CD4-positive, alpha-beta T cell treated with Interleukin-10 for 1 hour (primary cell): Measurements from ENCODE around the gene SPTBN5.

ENCODE experiments used
- DNase-seq: peaks from one replicate; pipeline ENCODE4 v3.0.0-alpha.2; 2020

The SPTBN5 gene

DNA sequence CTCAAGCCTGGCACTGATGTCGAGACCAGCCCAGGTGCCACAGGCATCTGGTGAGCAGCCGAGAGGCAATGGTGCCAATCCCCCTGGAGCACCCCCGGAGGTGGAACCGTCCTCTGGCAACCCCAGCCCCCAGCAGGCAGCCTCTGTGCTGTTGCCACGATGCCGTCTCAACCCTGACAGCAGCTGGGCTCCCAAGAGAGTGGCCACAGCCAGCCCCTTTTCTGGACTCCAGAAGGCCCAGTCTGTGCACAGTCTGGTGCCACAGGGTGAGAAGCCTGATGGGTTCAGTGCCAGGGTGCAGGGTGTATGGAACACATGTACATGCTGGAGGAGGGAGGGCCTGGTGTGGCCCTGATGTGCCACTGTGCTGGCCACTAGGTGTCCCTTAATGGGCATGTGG lies 70.9 kb downstream of the SPTBN5 start:
- DNase-seq, result no peak

DNA sequence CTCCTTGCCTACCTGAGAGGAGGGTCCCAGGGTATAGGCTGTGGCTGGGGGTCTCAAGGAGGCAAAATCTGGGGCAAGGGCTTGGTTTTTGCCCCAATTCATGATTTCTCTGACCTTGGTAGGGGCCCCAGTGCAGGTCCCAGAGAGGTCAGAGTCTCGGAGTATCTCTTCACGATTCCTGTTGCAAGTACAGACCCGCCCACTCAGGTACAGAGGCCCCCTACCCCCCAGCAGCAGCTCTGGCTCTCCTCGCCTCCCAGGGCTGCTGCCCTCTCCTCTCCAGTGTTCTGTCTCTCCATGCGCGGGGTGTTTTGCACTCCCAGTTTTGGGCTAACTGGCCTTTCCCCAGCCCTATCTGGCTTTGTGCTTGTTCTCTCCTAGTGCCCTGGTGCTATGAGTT lies 71.4 kb downstream of the SPTBN5 start:
- no peak for DNase-seq

DNA sequence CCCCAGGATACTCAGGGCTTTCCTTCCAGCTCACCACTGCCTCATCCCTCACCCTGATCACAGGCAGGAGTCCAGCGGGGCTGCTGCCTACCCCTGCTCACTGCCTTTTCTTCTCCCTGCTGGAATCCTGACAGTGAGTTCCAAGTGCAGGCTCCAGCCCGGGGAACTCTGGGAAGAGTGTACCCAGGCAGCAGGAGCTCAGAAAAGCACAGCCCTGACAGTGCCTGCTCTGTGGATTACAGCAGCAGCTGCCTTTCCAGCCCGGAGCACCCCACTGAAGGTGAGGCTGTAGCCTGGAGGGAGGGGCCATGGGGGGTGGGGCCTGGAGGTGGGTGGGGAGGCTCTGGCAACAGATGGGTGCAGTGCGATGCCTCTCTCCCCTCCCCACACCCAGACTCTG lies 72.0 kb downstream of the SPTBN5 start:
- no peak for DNase-seq

DNA sequence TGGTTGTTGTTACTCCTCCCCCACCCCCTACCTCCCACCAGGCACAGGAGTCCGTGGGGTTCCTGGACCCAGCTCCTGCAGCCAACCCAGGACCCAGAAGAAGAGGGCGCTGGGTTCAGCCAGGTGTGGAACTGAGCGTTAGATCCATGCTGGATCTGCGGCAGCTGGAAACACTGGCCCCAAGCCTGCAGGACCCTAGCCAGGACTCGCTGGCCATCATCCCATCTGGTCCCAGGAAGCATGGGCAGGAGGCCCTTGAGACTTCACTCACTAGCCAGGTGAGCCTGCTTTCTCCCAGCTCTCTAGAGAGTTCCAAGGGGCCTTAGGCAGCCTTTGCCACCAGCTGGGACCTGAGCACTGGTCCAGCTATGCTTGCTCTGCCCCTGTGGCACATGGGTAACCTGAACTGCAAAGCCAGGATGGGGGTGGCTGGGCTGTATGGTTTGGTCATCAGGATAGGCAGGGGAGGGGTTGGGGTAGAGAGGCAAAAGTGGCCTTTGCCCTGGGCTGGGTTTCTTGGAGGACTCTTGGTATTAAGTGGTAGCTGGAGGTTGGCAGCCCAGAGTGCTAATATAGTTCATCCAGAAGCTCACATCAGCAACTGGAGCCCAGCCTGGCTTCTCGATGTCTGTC lies 72.9 kb downstream of the SPTBN5 start:
- no peak for DNase-seq

DNA sequence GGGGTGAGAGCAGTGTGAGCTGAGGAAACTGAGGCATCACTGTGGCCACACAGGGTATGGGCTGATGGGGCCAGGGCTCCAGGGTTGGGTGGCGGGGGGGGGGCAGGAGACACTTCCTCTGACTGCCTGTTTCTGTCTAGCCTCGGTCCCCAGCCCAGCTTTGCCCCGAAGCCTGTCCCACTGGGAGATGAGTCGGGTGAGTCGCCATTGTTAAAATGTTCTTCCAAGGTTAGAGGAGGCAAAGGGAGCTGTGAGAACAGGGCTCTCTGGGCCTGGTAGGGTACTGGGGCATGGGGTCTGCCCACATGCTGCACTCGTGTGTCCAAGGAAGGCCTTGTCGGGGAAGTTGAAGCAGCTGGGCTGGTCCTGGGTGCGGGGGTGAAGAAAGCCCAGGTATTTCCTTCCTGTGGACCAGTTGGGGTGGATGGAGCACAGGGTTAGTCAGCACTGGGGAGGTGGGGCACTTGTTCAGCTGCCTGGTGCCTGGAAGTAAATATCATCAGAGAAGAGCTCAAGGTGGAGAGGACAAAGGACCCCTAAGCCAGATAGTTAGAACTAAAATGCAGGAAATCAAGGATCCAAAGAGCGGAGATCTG lies 74.3 kb downstream of the SPTBN5 start:
- DNase-seq, result no peak

DNA sequence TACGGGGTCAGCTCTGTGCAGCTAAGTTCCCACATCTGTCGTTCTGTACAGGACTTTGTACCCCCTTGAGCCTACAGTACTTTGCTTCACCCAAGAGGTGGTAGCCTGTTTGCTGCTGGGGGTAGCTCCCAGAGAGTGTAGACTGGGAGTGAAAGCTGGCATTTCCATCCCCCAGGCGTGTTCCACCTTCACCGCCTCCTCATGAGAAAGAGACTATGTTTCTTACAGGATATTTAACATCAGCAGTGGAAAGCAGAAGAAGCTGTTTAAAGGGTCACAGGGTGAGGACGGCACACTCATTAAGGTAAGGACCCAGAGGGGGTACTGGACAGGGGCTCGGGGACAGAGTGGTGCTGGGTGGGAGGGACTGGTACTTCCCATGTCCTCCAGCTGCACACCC lies 76.1 kb downstream of the SPTBN5 start:
- DNase-seq, result no peak

DNA sequence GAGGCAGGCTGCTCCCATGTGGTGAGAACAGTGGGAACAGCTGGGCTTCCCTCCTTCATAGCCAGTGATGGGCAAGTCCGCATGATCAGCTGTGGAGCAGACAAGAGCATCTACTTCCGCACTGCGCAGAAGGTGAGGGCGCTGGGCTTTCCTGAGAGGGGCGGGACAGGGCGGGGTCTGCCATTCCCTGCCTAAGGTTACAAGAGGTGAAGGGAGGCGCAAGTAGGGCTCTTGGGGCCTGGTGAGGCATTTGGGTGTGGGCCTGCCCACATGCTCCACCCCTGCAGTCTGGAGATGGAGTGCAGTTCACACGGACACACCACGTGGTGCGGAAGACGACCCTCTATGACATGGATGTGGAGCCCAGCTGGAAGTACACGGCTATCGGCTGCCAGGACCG lies 76.5 kb downstream of the SPTBN5 start:
- DNase-seq, result no peak

DNA sequence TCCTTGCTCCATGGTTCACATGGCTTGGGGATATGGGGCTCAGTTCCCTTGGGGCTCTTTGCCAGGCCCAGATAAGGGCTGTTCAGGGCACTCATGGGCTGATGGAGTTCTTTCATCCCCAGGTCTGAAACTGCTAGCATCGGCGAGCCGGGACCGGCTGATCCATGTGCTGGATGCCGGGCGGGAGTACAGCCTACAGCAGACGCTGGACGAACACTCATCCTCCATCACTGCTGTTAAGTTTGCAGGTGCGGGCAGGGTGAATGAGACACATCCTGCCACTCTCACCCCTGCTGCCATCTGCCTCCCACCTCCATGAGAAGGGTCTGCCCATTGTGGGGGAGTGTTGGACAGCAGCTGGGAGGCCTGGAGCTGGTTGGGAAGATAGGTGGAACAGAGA lies 77.1 kb downstream of the SPTBN5 start:
- no peak for DNase-seq

DNA sequence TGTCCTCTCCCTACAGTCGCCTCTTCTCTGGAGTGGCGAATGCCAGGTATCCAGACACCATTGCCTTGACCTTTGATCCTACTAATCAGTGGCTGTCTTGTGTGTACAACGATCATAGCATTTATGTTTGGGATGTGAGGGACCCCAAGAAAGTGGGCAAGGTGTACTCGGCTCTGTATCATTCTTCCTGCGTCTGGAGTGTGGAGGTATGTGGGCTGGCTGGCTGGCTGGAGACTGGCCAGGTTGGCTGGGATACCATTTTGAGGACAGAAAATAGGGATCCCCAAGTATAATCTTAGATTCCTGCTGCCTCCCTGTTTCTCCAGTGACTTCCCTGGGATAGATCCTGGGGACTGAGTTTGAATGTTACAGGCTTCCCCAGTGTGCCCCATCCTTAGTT lies 79.3 kb downstream of the SPTBN5 start:
- no peak for DNase-seq

DNA sequence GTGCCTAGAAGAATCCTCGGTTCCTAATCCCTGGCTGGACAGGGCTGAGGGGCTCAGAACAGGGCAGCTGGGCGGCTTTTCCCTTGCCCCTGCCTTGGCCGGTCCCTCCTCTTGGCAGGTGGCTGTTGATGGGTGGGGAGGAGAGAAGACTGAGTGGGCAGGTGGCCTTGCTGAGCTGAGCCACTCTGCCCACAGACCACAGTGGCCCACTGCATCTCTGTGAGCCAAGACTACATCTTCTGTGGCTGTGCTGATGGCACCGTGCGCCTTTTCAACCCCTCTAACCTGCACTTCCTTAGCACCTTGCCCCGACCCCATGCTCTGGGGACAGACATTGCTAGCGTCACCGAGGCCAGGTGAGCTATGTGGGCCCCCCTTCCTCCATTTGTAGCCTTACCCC lies 80.4 kb downstream of the SPTBN5 start:
- no peak for DNase-seq

DNA sequence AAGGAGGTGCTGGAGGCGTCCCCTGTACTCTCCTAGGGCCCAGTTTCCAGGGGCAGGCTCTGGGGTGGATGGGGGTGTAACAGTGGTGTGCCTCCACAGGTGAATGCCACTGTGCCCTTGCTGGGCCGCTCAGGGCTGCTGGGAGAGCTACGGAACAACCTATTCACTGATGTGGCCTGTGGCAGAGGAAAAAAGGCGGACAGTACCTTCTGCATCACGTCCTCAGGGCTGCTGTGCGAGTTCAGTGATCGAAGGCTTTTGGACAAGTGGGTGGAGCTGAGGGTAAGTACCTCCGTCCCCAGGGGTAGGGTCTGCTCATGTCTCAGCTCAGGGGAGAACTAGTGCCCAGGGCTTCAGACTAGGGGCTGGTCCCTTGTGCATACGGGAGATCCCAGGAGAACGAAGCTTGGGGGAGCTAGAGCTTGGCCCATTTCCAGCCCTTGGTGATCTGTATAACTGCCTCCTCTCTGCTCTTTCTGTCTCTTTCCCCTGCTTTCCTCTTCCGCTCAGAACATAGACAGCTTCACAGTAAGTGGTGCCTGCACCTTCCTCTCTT lies 81.0 kb downstream of the SPTBN5 start:
- no peak for DNase-seq

DNA sequence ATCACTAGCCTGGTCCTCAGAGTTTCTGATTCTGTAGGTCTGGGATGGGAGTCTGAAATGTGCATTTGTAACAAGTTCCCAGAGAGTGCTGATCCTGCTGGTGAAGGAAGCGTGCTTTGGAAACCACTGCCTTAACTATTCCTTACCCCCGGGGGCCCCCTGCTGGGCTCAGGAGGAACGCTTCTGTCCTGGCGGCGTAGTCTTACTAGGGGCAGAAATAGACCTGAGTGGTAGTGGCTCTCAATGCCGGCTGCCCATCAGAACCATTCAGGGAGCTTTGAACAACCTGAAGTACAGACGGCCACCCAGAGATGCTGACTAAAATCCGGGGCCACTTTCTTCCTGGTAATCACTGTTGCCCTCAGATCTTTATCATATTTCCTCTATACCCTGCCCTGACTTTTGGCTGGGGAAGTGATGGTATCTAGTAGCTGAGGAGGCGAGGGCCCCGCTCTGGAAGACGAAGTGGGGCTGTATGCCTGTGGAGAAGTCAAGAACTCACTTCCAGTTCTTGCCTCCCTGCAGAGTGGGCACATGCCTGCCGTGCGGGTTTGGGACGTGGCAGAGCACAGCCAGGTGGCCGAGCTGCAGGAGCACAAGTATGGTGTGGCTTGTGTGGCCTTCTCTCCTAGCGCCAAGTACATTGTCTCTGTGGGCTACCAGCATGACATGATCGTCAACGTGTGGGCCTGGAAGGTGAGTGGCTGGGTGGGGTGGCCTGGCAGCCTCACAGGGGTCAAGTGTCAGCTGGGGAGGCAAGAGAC lies 82.2 kb downstream of the SPTBN5 start:
- peak; percentile 79 for DNase-seq

DNA sequence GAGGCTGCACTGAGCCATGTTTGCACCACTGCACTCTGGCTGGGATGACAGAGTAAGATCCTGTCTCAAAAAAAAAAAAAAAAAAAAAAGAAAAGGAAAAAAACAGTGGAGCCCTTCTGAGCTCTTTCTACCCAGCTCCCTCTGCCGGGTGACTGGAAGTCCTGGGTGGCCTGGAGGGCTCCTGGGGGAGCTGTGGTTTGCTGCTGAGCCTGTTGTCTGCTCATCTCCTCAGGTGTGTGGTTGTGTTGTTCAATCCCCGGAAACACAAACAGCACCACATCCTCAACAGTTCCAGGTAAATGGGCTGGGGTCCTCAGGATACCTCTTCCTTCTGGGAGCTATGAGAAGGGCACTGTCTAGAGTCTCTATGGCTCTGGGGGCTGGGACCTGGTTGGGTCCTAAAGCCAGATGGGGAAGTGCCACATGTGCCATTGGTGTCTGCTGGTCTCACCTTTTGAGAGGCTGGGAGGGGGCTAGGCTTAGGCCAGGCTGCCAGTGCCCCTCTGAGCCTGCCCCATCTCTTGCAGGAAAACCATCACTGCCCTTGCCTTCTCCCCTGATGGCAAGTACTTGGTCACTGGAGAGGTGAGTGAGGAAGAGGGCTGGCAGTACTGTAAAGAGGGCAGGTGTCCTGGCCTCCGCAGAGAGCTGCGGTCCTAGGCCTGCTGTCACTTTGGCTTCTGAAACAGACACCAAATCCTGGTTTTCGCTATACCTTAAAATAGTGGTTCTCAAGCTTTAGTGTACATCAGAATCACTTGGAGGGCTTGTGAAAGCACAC lies 83.0 kb downstream of the SPTBN5 start:
- DNase-seq, result no peak

DNA sequence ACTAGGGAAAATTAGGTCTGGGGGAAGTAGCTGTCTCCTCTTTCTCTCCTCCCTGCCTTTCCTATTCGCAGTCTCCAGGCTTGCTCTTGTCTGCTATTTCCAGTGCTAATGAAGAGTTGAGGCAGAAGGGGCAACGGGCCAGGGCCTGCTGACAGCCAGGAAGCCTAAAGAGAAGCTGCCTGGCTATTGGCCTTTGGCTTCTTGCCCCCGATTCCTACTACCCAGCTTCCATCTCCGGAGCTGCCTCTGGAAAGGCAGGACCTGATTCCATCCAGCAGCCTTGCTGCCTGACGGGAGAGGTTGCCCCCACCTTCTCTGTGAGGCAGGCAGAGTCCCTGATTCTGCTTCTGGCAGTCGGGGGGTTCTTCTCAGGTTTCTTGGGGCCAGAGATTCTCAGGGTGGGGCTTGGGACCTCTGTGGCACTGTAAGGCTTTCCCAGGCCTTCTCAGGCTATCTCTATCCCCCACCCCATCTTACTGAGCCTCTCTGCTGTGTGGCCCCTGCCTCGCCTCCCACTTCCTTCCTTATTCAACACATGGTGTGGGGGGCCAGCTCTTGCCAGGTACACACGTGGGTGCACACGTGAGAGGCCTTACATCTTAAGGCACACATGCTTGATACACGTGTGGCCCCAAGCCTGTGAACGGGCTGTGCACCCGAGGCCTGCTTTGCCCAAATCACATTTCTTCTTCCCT lies 84.2 kb downstream of the SPTBN5 start:
- DNase-seq, result no peak

DNA sequence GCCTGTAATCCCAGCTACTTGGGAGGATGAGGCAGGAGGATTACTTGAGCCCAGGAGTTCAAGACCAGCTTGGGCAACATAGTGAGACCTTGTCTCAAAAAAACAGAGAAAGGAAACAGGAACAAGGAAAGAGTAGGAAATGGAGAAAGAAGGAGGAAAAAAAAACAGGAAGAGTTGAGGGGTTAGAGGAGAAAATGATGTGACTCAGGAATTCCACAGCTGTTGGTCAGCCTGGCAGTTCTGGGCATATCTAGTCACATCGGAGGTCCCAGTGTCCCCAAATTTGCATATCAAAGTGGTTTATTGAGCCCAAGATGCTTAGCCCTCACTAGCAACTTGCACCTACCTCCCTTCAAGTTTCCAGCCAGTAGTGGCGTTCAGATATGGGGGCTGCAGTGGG lies 84.7 kb downstream of the SPTBN5 start:
- DNase-seq, result no peak

DNA sequence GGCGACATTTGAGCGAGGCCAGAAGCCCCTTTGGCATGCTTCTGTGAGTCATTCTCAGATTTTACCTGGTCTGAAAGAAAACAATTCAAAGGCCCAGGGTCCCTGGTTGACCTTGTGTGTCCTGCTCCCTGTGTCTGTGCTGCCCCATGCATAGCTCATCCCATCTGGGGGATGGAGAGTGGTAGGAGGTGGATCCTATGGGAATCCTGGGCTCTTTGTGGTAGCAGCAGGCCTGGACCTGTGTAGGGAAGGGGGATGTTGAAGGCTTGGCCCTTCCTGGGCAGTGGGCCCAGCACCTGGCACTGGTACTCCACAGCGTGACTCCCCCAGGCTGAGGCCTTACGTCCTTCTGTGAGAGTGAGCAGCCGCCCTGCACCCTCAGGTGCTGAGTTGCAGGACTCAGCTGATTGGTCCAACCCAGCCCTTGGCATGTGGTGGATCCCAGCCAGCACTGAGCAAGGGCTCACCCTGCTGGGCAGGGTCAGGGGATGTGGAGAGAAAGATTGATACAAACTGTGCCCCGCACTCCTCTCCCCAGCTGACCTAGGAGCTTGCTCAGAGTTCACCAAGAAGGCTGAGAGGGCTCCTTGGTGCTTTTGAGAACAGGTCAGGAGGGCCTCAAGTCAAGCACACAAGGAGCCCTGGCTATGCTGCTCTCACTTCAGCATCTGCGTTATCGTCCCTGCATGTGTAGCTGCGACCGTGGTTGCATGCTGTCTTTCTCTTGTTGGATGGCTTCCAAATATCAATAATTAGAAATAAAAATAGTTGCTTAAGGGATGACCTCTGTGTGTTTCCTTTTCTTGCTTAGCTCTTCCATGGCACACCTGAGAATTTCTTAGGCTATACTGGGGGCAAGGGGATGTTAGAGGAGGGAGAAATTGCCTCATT lies 87.3 kb downstream of the SPTBN5 start:
- no peak for DNase-seq

DNA sequence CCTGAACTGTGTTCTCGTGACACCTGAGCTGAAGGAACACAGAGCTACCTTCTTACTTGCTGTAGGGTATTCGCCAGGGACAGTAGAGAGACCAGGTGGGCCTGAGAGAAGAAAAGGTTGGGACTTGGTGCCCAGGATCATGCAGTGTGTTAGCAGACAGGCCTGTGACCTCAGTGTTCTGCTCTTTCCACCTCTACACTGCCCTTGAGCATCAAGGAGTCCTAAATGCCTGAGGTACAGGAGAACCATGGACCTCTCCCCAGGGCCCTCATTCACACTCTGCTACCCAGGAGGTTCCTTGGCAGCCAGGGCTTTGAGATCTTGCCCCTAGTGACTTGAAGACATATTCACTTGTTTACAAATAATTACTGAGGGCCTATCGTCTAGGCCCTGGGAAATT lies 88.1 kb downstream of the SPTBN5 start:
- DNase-seq, result no peak

DNA sequence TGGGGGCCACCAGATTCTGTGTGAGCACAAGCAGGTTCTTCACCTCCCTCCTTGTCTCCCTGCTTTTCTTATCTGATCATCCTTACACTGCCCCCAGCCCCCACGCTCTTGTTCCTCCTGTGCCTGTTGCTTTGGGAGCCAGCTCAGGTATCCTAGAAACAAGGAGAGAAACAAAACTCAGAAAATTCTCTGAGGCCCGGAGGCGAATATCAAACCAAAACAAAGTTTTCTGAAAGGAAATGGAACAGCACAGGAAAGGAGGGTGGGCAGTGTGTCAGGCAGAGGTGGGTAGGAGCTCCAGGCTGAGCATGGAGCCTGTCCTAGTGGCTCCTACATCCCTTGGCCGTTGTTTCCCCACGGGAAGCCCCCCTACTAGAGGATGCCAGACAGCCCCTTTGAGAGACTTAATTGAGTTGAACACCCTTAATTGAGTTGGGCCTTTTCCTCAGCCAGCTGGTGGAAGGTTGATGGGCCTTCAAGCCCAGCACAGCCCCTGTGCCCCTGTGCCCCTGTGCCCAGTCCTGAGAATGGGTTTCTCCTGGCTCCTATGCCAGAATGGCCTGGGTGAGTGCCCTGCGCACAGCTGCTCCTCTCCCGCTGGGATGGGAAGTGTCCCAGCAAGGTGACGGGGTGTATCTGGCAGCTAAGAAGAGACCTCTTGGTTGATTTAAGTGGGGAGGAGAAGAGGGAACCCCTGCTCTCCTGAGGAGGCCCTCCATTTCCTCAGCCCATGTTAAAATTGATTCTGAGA lies 88.8 kb downstream of the SPTBN5 start:
- no peak for DNase-seq

DNA sequence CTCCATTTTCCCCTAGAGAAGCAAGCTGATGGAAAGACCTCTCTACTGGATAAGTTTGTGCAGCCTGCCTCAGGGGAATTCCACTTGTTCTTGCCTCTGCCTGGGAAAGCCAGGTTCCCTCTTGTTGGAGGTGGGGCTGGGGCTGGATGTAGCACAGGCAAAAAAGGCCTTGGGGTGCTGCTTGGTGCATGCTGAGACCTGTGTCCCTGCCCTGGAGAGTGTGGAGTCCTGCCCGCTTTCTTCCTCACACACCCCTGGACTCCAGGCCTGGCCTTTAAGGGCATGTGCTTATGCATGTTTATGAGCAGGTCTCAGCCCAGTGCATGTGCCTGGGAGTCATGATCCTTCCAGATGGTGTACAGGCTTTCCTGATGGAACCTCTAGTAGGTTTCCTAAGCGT lies 89.5 kb downstream of the SPTBN5 start:
- DNase-seq, result no peak

DNA sequence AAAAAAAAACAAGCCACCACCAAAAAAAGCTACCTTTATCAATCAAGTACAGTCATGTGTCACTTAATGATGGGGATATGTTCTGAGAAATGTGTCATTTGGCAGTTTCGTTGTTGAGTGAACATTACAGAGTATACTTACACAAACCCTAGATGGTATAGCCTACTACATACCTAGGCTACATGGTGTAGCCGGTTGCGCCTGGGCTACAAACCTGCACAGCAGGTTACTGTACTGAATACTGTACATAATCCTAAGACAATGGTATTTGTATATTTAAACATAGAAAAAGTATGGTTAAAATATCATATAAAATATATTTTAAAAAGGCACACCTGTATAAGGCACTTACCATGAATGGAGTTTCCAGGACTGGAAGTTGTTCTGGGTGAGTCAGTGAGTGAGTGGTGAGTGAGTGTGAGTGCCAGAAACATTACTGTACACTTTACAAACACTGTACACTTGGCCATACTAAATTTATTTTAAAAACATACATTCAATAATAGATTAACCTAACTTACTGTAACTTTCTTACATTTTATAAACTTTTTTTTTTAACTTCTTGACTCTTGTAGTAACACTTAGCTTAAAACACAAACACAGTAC lies 91.9 kb downstream of the SPTBN5 start:
- DNase-seq, result no peak

DNA sequence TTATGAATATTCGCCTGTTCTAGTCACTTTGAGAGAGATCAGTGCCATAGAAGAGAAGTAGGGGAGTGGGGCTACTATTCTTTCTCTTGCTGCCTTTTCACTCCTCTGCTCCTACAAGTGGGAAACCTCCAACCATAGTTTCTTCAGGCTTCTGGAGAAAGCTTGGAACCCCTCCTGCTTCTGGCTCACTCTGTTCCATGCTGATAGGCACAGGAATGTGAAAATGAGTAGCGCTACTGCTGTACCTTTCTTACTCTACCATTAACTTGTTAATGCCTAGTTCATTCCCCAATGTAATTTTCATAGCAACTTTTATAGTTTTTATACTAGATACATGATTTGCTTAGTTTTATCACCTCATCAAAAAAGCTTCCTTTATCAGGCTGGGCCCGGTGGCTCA lies 92.7 kb downstream of the SPTBN5 start:
- no peak for DNase-seq
